H9 (cell line): ENCODE results near the gene PIEZO2. TPM values are rescaled to one million over a fixed set of nuclear protein-coding genes. Genes with fewer than 3 reads are reported as not detected.

Experiments
- DNase-seq: peaks from one replicate; pipeline ENCODE4 v3.0.0-alpha.2; 2017
- H2AFZ ChIP-seq: one replicate; pipeline ENCODE4 v1.6.1; 2013; ENCODE audit warnings: mild to moderate bottlenecking, low read length, control low read depth, moderate library complexity
- H2AK5ac ChIP-seq: 2 replicates; pipeline ENCODE4 v1.6.1; 2013; ENCODE audit warnings: low read length, control low read depth, mixed read lengths; ENCODE audit not compliant: insufficient read length
- H2BK120ac ChIP-seq: one replicate; pipeline ENCODE4 v1.6.1; 2013; ENCODE audit warnings: low read depth, mild to moderate bottlenecking, low read length, control low read depth, inconsistent platforms; ENCODE audit not compliant: poor library complexity, severe bottlenecking
- H2BK12ac ChIP-seq: 2 replicates; pipeline ENCODE4 v1.6.1; 2013; ENCODE audit warnings: low read length, control low read depth, mixed read lengths, low read depth; ENCODE audit not compliant: insufficient read length
- H2BK15ac ChIP-seq: 2 replicates; pipeline ENCODE4 v1.6.1; 2013; ENCODE audit warnings: low read depth, low read length, control low read depth
- H2BK20ac ChIP-seq: one replicate; pipeline ENCODE4 v1.6.1; 2013; ENCODE audit warnings: low read depth, mild to moderate bottlenecking, low read length, control low read depth, inconsistent platforms; ENCODE audit not compliant: poor library complexity, severe bottlenecking
- H2BK5ac ChIP-seq: 2 replicates; pipeline ENCODE4 v1.6.1; 2013; ENCODE audit warnings: low read length, control low read depth, mixed read lengths; ENCODE audit not compliant: insufficient read length
- H3K14ac ChIP-seq: 2 replicates; pipeline ENCODE4 v1.6.1; 2013; ENCODE audit warnings: low read length, control low read depth; ENCODE audit not compliant: insufficient read depth
- H3K18ac ChIP-seq: 2 replicates; pipeline ENCODE4 v1.6.1; 2013; ENCODE audit warnings: low read depth, mild to moderate bottlenecking, mixed read lengths, low read length, control low read depth; ENCODE audit not compliant: insufficient read length
- H3K23ac ChIP-seq: 2 replicates; pipeline ENCODE4 v1.6.1; 2013; ENCODE audit warnings: low read length, control low read depth, mixed read lengths, low read depth; ENCODE audit not compliant: insufficient read length
- H3K23me2 ChIP-seq: 2 replicates; pipeline ENCODE4 v1.6.1; 2013; ENCODE audit warnings: low read depth, mild to moderate bottlenecking, mixed read lengths, low read length, control low read depth; ENCODE audit not compliant: insufficient read length, poor library complexity, severe bottlenecking
- H3K27ac ChIP-seq: 2 replicates; pipeline ENCODE4 v1.5.1; 2013; ENCODE audit warnings: low read length, control low read depth, mixed read lengths, low read depth; ENCODE audit not compliant: insufficient read length
- H3K27me3 ChIP-seq: 2 replicates; pipeline ENCODE4 v1.6.1; 2013; ENCODE audit warnings: low read length, control low read depth, inconsistent platforms; ENCODE audit not compliant: insufficient read depth
- H3K4ac ChIP-seq: 2 replicates; pipeline ENCODE4 v1.6.1; 2013; ENCODE audit warnings: low read depth, mild to moderate bottlenecking, control low read depth, inconsistent platforms, low read length, moderate library complexity
- H3K4me1 ChIP-seq: 2 replicates; pipeline ENCODE4 v1.6.1; 2013; ENCODE audit warnings: low read length, control low read depth, inconsistent platforms; ENCODE audit not compliant: insufficient read depth
- H3K4me2 ChIP-seq: 2 replicates; pipeline ENCODE4 v1.6.1; 2013; ENCODE audit warnings: low read length, control low read depth, mixed read lengths; ENCODE audit not compliant: insufficient read length, insufficient read depth
- H3K56ac ChIP-seq: 2 replicates; pipeline ENCODE4 v1.6.1; 2013; ENCODE audit warnings: low read depth, mild to moderate bottlenecking, mixed read lengths, low read length, control low read depth; ENCODE audit not compliant: insufficient read length
- H3K79me1 ChIP-seq: 2 replicates; pipeline ENCODE4 v1.6.1; 2013; ENCODE audit warnings: low read depth, mild to moderate bottlenecking, moderate library complexity, low read length, control low read depth, inconsistent platforms; ENCODE audit not compliant: insufficient read depth, poor library complexity, severe bottlenecking
- H3K79me2 ChIP-seq: 2 replicates; pipeline ENCODE4 v1.6.1; 2013; ENCODE audit warnings: low read length, control low read depth, inconsistent platforms; ENCODE audit not compliant: insufficient read depth
- H3K9ac ChIP-seq: 2 replicates; pipeline ENCODE4 v1.6.1; 2013; ENCODE audit warnings: low read length, control low read depth, mixed read lengths; ENCODE audit not compliant: insufficient read length; ENCODE audit errors: extremely low read depth
- H3K9me3 ChIP-seq: one replicate; pipeline ENCODE4 v1.6.1; 2013; ENCODE audit warnings: low read depth, low read length, inconsistent platforms; ENCODE audit not compliant: control insufficient read depth
- H3T11ph ChIP-seq: one replicate; pipeline ENCODE4 v1.6.1; 2013; ENCODE audit warnings: mild to moderate bottlenecking, low read length, control low read depth, inconsistent platforms
- H4K20me1 ChIP-seq: one replicate; pipeline ENCODE4 v1.6.1; 2013; ENCODE audit not compliant: control insufficient read depth, insufficient read length, insufficient read depth
- H4K5ac ChIP-seq: 2 replicates; pipeline ENCODE4 v1.6.1; 2013; ENCODE audit warnings: low read depth, mild to moderate bottlenecking, mixed read lengths, low read length, control low read depth; ENCODE audit not compliant: insufficient read length
- H4K8ac ChIP-seq: replicated peaks from 2 replicates; pipeline ENCODE4 v1.6.1; 2013; ENCODE audit warnings: low read length, control low read depth, mixed read lengths, low read depth; ENCODE audit not compliant: insufficient read length
- H4K91ac ChIP-seq: 2 replicates; pipeline ENCODE4 v1.6.1; 2013; ENCODE audit warnings: low read depth, mild to moderate bottlenecking, moderate library complexity, mixed read lengths, low read length, control low read depth; ENCODE audit not compliant: insufficient read length
- H3K27ac Mint-ChIP-seq, 3 experiments: 2 replicates in 2 of 3; 3 replicates in 1 of 3; pipeline ENCODE4 v1.8.0; 2020 to 2021; ENCODE audit warnings: mixed read lengths in 3 of 3, mild to moderate bottlenecking in 1 of 3, moderate library complexity in 1 of 3
- H3K27me3 Mint-ChIP-seq: 2 replicates; pipeline ENCODE4 v1.8.0; 2021; ENCODE audit warnings: low read depth, mild to moderate bottlenecking, moderate library complexity, mixed read lengths
- H3K36me3 Mint-ChIP-seq, 3 experiments: 2 replicates in 2 of 3; 3 replicates in 1 of 3; pipeline ENCODE4 v1.8.0; 2020 to 2021; ENCODE audit warnings: low read depth in 3 of 3, mixed read lengths in 3 of 3; ENCODE audit not compliant: insufficient read depth in 1 of 3
- H3K4me1 Mint-ChIP-seq, 2 experiments: 2 replicates each; pipeline ENCODE4 v1.8.0; 2020; ENCODE audit warnings: mixed read lengths in 2 of 2
- H3K4me3 Mint-ChIP-seq, 2 experiments: 2 replicates in 1 of 2; 3 replicates in 1 of 2; pipeline ENCODE4 v1.8.0; 2020 to 2021; ENCODE audit warnings: mild to moderate bottlenecking in 2 of 2, mixed read lengths in 2 of 2, moderate library complexity in 1 of 2
- H3K9me3 Mint-ChIP-seq, 2 experiments: 2 replicates in 1 of 2; 3 replicates in 1 of 2; pipeline ENCODE4 v1.8.0; 2020; ENCODE audit warnings: mild to moderate bottlenecking in 2 of 2, mixed read lengths in 2 of 2, moderate library complexity in 1 of 2
- WGBS: extraction: QIAGEN DNeasy Blood & Tissue Kit; methylation state at CpG from one replicate; pipeline ENCODE4 v1.1.7; 2013; ENCODE audit warnings: missing lambda C conversion rate, low lambda C conversion rate, mixed read lengths; ENCODE audit not compliant: insufficient read length; ENCODE audit errors: extremely low coverage; 5-methylcytosine and 5-hydroxymethylcytosine counted together
- total RNA-seq: library from RNA; stranded (reverse); gene quantifications from 2 replicates; pipeline ENCODE4 v1.2.1, GENCODE V29; 2021
- TF ChIP-seq, protein P1 (sequence below): fragments of 200-600 bp; sonication (generic); conservative IDR thresholded peaks from 3 replicates; pipeline ENCODE4 v1.8.0; 2021; ENCODE audit warnings: antibody characterized with exemption, mild to moderate bottlenecking

The PIEZO2 gene
- total RNA-seq, 1 experiment from 2014 or later, result 3.9 TPM

DNA sequence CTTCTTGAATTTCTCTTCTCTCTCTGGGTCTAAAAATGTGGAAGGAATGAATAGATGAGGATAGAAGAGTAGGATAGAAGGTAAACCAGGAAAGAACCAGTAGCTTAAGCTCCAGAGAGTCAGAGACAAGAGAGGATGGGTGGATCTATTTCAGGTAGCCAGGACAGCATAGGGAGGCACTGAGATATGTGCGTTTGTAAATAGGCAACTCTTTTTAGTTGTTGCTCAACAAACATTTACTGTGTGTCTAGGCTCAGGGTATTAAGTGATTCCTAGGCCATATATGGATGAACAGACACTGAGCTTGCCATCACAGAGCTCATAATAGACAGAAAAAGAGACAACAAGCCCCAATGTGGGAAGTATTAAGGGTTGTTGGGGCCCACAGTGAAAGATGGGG is 463.1 kb downstream of the PIEZO2 start:
- TF ChIP-seq, protein P1, sequence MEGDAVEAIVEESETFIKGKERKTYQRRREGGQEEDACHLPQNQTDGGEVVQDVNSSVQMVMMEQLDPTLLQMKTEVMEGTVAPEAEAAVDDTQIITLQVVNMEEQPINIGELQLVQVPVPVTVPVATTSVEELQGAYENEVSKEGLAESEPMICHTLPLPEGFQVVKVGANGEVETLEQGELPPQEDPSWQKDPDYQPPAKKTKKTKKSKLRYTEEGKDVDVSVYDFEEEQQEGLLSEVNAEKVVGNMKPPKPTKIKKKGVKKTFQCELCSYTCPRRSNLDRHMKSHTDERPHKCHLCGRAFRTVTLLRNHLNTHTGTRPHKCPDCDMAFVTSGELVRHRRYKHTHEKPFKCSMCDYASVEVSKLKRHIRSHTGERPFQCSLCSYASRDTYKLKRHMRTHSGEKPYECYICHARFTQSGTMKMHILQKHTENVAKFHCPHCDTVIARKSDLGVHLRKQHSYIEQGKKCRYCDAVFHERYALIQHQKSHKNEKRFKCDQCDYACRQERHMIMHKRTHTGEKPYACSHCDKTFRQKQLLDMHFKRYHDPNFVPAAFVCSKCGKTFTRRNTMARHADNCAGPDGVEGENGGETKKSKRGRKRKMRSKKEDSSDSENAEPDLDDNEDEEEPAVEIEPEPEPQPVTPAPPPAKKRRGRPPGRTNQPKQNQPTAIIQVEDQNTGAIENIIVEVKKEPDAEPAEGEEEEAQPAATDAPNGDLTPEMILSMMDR, result no peak
- Mint-ChIP-seq H3K36me3 (peaks cover 0 to 3% (median 0%) of the 10 kb centered on the region in 3 experiments; a peak in 3 of 7 replicates), H3K9me3 (no peaks in the 10 kb centered on the region), H3K27me3 (no peaks in the 10 kb centered on the region; the same call in 1 of the 2 replicates), H3K4me3 (no peak overlapping the region), H3K27ac (no peak overlapping the region), H3K4me1 (no peaks in the 10 kb centered on the region)
- Histone ChIP-seq H2BK15ac (no peak overlapping the region), H2BK12ac (no peak overlapping the region), H3K23me2 (no peaks in the 10 kb centered on the region), H2AFZ (no peak overlapping the region), H3T11ph (no peak overlapping the region), H4K91ac (no peak overlapping the region), H3K27ac (no peak overlapping the region), H4K20me1 (no peaks in the 10 kb centered on the region), H2BK120ac (no peak overlapping the region), H3K9me3 (no peaks in the 10 kb centered on the region), H3K23ac (no peak overlapping the region), H3K56ac (no peak overlapping the region), H3K79me1 (no peaks in the 10 kb centered on the region), H3K79me2 (no peaks in the 10 kb centered on the region), H3K4me1 (no peaks in the 10 kb centered on the region), H4K5ac (no peak overlapping the region), H2BK5ac (no peak overlapping the region), H3K27me3 (no peaks in the 10 kb centered on the region), H2AK5ac (no peak overlapping the region), H3K14ac (no peak overlapping the region), H3K18ac (no peak overlapping the region), H4K8ac (no peak overlapping the region), H2BK20ac (no peak overlapping the region), H3K4ac (no peak overlapping the region), H3K9ac (no peak overlapping the region), H3K4me2 (no peak overlapping the region)
- no CpG with 5 or more reads among the region's 1 CpG for WGBS
- no peak for DNase-seq
